ENCODE measurements around the gene AKAP6.
"Not testable (repeated sequence)": the region's sequence is repeated elsewhere in the genome, so short reads cannot be mapped to it uniquely, and the experiment has no call there.

AKAP6 gene

DNA sequence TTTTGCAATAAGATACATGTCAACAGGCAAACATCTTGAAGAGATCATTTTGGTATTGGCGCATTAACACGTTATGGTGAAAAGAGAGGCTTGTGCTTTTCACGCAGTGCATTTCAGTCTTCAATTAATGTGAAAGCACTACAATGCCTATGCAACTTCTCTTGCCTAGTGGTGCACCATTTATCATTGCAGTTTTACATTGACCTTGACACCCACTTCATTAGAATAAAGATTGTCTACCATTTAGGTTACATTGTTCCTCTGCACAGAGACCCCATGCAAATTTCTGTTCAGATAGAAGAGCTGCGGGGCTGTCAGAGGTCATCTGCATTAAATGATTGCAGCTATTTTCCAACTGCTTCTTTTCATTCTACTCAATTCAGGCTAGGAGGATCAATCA is 397.4 kb downstream of the AKAP6 start:
- no peak for DNase-seq

DNA sequence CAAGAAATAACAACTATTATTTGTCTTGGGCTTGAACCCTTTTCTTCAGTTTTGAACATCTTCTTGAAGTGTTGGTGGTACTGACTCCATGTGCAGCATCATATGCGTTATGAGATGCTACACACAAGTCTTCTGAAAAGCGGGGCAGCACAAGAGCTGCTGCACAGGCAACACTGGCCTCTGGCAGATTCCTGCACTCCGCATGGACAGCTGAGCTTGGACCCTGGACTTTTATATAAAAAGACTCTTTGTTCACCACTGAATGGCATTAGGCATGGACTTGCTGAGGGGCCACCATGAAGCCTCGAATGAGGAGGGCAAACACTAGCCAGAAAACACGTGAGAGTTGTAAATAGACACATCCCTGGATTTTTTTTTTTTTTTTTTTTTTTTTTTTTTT is 398.7 kb downstream of the AKAP6 start:
- no peak for DNase-seq

GRCh38 chr14:32728526-32728925 is 399.4 kb downstream of the AKAP6 start:
- no peak for DNase-seq

DNA sequence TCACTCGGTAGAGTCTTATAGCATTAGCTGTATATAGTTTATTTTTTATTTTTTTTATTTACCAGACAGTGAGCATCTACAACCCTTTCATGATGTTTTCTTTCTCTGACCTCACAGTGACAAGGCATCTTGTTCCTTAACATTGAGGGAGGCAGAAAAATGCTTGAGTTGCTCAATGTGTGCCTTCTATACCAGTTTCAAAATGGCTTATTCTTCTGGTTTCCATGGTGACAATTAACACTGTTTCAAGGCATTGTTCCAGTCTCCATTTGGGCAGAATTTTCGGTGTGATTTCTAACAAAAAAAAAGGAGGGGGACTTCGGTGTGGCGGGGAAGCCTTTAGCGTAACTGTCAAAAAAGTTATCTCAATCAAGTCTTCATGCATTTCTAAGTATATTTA is 399.9 kb downstream of the AKAP6 start:
- no peak for DNase-seq

DNA sequence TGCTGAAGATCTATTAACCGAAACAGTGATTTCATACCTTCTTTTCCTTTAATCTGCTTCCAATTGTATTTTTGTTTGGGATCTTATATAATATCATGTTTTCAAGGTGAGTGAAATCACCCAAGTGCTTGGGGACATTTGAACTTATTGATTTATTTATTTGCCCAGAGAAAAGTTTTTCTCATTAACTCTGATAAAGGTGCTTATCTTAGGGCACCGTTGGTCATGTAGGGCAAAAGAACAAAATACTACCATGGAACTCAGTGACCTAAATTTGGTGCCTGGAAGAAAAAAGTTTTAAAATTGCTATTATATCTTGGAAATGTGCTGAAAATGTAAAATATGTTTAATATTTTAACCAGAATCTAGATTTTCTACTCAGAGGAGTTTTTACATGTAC is 402.2 kb downstream of the AKAP6 start:
- no peak for DNase-seq

GRCh38 chr14:32733015-32733414 is 403.9 kb downstream of the AKAP6 start:
- DNase-seq: no peak

DNA sequence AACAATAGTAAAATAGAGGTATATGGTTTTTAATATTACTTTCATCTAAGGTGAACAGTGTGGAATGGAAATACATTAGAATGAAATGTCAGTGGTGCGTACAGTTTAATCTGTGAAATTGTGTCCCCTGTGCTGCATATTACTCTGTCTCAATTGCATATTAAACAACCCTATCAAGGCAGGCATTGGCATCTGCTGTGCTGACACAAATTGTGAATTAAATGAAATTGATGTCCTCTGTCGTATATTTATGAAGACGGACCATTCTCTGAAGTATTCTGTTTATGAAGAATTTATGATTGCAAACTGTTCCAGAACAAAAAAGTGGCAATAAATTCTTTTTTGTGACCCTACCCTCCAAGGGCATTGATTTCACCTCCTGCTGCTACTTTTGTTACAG is 405.2 kb downstream of the AKAP6 start:
- DNase-seq: no peak

- DNase-seq: no peak
Measured at GRCh38 chr14:32737621-32738020, 408.5 kb downstream of the AKAP6 start.

DNA sequence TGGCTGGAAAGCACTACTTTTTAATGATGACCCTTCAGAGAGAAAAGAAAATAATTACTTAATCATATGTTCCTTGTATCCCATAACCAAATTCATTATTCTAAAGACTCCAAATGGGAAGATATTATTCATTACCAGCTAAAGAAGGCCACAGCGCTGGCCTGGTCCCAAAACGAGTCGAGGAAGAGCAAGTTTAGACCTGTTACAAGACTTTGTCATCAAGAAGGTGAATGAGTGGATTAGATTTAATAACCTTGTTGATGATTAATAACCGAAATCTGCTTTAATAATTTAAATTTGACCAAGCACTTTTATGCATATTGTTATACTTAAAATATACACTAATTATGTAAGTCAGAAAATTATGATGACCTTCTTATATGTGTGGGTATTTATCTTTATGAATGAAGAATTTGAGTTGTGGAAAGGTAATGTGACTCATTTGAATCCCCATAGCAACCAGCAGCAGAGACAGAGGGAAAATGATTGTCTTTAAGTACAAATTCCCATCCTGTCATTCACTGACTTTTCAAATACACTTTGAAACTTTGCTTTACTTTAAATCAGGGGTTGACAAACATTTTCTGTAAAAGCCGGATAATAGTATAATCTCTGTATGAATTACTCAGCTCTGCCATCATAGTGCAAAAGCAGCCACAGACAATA is 409.2 kb downstream of the AKAP6 start:
- DNase-seq: peak; percentile 82

DNA sequence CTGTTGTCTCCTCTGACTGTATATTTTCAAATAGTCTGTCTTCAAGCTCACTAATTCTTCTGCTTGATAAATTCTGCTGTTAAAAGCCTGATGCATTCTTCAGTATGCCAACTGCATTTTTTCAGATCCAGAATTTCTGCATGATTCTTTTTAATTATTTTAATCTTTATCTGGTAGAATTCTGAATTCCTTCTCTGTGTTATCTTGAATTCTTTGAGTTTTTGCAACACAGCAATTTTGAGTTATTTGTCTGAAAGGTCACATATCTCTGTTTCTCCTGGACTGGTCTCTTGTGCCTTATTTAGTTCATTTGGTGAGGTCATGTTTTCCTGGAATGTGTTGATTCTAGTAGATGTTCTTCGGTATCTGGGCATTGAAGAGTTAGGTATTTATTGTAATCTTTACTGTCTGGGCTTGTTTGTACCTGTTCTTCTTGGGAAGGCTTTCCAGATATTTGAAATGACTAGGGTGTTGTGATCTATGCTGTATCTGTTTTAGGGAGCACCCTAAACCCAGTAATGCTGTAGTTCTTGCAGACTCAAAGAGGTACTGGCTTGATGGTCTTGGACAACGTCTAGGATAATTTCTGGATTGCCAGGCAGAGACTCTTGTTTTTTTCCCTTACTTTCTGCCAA is 415.8 kb downstream of the AKAP6 start:
- DNase-seq: no peak

- DNase-seq: no peak
Measured at GRCh38 chr14:32754209-32754608, 425.1 kb downstream of the AKAP6 start.

- DNase-seq: no peak
Measured at GRCh38 chr14:32756173-32756572, 427.1 kb downstream of the AKAP6 start.

DNA sequence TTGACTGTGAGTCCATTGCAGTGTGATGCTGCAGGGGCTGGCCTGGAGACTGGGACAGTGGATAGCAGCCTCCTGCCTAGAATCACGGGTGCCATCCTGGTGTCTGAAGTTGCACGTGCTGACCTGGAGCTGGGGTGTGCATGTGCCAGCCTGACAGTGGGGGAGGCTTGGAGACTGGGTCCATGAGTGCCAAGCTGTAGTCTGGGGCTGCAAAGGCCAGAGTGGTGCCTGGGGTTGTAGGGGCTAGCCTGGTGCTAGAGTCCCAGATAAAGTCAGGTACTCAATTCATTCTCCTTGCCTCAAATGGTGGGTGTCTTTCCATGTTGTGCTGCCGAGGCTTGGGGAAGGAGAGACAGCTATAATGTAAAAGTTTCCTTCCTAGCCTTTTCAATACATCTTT is 427.7 kb downstream of the AKAP6 start:
- DNase-seq: no peak

GRCh38 chr14:32757568-32757967 is 428.5 kb downstream of the AKAP6 start:
- DNase-seq: no peak

GRCh38 chr14:32761381-32761968 is 432.4 kb downstream of the AKAP6 start:
- no peak for DNase-seq

- no peak for DNase-seq
Measured at GRCh38 chr14:32762886-32763285, 433.8 kb downstream of the AKAP6 start.

DNA sequence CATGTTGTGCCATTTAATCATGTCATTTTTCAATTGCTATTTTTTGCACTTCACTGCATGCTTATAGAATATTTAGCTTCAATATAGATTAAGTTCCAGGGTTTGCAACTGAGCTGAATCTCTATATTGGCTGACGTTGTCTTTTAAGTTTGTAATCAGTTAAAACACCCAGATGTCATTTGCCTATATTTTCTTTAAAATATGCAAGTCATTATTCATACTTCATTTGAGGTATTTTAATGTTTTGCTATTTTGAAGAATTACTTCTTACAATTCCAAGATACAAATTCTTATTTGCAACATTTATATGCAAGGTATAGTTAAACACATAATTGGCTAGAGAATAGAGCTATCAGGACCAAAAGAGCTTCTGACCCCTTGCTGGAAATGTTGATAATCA is 434.6 kb downstream of the AKAP6 start:
- DNase-seq: no peak

DNA sequence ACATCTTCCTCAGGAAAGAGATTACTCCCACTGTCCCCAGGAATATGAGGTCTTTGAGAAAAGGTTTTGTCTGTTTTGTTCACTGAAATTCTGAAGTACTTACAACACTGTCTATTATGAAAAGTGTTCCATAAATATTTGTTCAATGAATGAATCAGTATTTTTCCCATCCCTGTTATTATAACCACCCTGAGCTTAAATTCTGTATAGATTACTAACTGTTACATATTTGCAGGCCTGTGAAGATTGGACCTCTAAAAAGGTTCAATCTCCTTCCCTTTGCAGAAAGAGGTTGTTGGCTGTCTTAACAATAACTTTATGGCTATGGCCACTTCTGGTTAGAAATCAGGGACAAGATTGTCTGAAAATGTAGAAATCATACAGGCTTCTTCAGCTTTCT is 435.0 kb downstream of the AKAP6 start:
- no peak for DNase-seq

- DNase-seq: no peak
Measured at GRCh38 chr14:32770422-32770821, 441.3 kb downstream of the AKAP6 start.

DNA sequence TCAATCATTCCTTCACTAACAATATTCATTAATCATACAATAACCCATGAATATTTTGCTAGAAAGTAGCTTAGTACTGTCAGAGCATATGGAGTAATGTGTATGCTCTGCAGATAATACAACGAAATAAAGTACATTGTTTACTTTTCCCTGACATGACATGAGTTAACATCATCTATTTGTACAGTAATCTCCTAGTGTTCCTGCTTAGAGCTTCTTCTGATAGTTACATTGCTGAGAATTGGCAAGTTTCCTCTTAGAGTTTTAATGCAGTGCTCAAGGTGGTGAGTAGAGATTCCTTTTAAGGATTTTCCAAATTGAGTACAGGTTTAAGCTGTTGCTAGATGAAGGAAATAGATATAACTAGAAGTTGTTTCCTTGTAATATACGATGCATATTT is 445.1 kb downstream of the AKAP6 start:
- no peak for DNase-seq

GRCh38 chr14:32779840-32780239 is 450.7 kb downstream of the AKAP6 start:
- no peak for DNase-seq

GRCh38 chr14:32784405-32784804 is 455.3 kb downstream of the AKAP6 start:
- no peak for DNase-seq

DNA sequence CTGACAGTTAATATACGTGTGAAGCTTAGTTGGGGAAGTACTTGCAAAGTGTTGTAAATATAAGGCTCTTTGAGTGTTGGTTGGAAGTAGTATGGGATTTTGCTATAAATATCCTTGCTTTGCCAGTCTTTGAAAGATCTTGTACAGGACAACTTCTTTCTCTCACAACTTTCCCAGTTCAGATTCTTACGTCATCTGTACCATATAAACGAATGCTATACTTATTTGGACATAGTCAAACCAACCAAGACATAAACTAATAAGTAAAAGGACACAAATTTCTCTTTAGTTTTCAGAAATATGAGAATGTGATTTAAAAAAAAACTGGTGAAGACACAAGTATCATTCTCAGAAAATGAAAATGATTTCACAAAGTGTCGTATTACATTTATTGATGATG is 456.5 kb downstream of the AKAP6 start:
- no peak for DNase-seq

DNA sequence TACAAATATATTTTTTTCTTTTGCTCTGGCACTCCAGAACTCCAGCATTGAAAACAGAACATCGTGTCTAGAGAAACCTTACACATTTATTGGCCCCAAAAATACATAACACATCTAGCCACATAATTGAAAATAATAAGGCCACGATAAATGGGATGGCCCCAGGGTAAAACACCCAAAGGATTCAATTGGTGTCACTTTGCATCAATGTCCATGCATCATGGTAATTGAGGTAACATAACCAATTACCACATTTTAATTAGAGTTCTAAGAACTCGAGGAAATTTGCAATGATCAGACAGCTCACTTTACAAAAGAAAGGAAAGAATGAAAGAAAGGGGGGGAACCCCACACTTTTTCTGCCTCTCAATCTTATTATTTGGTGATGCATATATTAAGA is 457.8 kb downstream of the AKAP6 start:
- no peak for DNase-seq

GRCh38 chr14:32793033-32793432 is 463.9 kb downstream of the AKAP6 start:
- DNase-seq: not testable (repeated sequence)

All from DMS79 (cell line).